Gastroesophageal sphincter (tissue), 4 donors: ENCODE results near the gene IFNGR1. TPM values are rescaled to one million over a fixed set of nuclear protein-coding genes. Genes with fewer than 3 reads are reported as not detected.

Experiments used
- total RNA-seq, 4 donors: library from RNA; depleted of rRNA; stranded (reverse); fragments of >200 nt; gene quantifications; one replicate each; pipeline ENCODE4 v1.1.0, GENCODE V29; 2016

Gene IFNGR1
- total RNA-seq, 4 donors from 2014 or later, result 45.8 to 104 (median 66.9) TPM

Other genes starting within 250 kb of the IFNGR1 start
- gene IL20RA, start 174.4 kb downstream of the IFNGR1 start, total RNA-seq, result 1 to 10 TPM; 2.0 to 3.3 (median 2.3) TPM
- not detected for gene IL22RA2, start 45.7 kb downstream of the IFNGR1 start, total RNA-seq